GM23248 (cell line): Measurements from ENCODE around the gene KLF2.

Source experiments
- EZH2 ChIP-seq: fragments of 200-600 bp; sonication (generic); IDR thresholded peaks from 2 replicates; pipeline ENCODE4 v1.6.1; 2018; ENCODE audit warnings: antibody characterized with exemption, mild to moderate bottlenecking; ENCODE audit not compliant: insufficient read depth, poor library complexity, severe bottlenecking
- EZH2phosphoT487 ChIP-seq: fragments of 200-600 bp; sonication (generic); IDR thresholded peaks from 2 replicates; pipeline ENCODE4 v1.6.1; 2018; ENCODE audit warnings: antibody characterized with exemption, moderate library complexity, mild to moderate bottlenecking, low read depth; ENCODE audit not compliant: insufficient read depth

GRCh38 chr19:16280306-16280705, 44.3 kb upstream of the KLF2 start:
- TF ChIP-seq EZH2 (no peak), EZH2phosphoT487 (no peak)
